ENCODE results near the gene SEBOX.
"Not testable (repeated sequence)": the region's sequence is repeated elsewhere in the genome, so short reads cannot be mapped to it uniquely, and the experiment has no call there.

The SEBOX gene

DNA sequence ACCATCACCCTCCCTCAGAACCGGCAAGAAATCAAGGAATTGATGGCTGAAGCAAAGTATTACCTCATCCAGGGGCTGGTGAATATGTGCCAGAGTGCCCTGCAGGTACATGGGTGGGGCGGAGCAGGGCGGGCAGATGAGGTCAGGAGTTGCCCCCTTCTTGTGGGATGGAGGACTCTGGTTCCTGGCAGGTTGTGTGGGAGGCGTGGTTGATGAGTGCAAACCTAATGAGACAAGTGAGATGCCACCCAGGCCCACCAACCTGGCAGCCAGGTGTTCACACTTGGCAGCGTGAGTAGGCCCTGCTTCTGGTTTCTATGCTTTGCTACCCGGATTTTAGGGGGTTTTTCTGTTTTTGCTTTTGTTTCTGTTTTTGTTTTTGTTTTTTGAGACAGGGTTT is 24.6 kb downstream of the SEBOX start:
- no peak for DNase-seq (ENCODE audit: low read depth in 3 of 3)

DNA sequence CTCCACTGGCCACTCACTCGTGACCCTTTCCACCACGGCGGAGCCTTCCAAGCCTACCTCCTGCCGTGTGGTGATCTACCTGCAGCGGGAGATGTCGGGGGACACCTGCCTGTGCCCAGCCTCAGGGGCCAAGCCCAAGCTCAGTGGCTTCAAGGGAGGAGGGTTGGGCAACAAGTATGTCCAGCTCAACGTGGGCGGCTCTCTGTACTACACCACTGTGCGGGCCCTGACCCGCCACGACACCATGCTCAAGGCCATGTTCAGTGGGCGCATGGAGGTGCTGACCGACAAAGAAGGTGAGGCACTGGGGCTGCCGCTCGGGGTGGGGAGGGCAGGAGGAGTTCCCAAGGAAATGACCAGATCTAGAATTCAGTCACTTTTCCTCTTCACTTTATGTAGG is 25.6 kb downstream of the SEBOX start:
- no peak for DNase-seq (ENCODE audit: low read depth in 3 of 3)

DNA sequence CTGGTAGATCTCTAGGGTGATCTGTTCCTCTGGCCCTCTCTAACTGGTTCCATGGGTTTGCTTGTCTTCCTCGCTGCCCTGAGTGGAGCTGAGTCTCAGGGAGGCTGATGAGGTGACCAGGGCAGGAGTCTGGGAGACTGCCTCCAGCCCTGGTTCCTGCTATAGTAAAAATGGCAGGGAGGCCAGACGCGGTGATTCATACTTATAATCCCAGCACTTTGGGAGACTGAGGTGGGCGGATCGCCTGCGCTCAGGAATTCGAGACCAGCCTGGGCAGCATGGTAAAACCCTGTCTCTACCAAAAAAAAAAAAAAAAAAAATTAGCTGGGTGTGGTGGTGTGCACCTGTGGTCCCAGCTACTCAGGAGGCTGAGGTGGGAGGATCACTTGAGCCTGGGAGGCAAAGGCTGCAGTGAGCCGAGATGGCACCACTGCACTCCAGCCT is 26.2 kb downstream of the SEBOX start:
- not testable (repeated sequence) for DNase-seq (ENCODE audit: low read depth in 3 of 3)

DNA sequence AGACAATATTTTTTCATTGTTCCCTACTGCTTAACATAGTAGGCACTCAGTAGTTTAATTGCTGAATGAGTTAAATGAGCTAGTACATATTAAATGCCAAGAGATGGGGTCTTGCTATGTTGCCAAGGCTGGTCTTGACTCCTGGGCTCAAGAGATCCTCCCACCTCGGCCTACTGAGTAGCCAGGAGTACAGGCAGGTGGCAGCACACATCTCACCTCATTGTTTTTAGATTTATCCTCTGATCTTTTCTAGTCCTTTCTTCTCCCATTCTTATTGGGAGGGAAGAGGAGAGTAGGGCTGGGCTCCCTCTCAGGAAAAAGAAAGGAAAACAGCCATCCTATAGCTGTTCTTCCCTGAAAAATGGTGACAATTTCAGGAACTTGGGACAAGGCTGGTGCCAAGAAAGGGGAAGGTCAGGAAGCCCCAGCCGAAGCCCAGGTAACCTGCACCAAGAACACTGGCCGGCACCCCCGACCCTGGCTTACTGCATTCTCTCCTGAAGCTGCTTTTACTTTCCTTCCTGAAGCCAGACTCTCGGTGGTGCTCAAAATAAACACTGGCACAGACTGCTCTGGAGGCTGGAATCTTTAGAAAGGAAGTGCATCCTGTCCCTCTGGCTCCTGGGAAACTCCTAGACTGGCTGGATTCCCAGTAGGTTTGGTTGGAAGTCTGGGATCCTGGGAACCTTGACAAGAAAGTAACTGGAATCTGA is 26.8 kb downstream of the SEBOX start:
- DNase-seq (ENCODE audit: low read depth in 3 of 3), result no peak

DNA sequence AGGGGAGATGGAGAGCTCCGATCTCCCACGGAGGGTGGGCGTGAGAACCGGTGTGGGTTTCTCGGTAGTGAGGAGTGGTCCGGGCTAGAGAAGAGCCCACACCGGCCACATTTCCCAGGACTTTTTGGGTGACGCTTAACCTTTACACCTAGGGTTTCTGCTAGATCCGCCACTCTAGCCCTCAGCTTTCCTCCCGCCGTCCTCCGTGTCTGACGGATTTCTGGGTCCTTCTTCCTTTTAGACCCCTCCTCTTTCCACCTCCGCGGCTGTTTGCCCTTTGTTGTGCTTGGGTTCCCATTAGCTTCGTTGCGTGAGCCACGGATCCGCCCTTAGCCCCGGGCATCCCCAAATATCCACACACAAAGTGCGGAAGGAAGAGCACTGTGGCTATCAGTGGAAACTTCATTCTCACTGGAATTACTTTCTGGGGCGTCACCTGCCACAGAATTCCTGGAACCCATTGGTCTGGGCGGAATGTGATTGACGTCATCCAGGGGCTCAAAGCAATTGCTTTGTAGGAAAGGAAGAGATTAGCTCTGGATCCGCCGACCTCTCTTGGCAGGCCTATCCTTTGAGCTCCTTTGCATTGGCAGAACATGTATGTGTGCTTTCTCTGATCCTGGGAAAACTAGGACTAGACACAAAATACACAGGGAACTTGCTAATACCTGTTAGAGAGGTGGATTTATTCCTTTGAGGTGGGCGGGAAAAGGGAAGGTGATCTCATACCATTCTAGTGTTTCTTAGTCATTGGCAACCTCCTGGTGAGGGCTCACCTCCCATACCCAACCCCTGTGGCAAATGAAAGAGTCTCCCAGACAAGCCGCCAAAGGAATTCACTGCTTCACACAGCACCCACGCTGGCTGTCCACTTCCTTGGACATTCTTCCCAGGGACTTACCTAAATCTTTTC is 28.8 kb downstream of the SEBOX start:
- peak in 1 of 3 donors; percentile 14 for DNase-seq (ENCODE audit: low read depth in 3 of 3)

DNA sequence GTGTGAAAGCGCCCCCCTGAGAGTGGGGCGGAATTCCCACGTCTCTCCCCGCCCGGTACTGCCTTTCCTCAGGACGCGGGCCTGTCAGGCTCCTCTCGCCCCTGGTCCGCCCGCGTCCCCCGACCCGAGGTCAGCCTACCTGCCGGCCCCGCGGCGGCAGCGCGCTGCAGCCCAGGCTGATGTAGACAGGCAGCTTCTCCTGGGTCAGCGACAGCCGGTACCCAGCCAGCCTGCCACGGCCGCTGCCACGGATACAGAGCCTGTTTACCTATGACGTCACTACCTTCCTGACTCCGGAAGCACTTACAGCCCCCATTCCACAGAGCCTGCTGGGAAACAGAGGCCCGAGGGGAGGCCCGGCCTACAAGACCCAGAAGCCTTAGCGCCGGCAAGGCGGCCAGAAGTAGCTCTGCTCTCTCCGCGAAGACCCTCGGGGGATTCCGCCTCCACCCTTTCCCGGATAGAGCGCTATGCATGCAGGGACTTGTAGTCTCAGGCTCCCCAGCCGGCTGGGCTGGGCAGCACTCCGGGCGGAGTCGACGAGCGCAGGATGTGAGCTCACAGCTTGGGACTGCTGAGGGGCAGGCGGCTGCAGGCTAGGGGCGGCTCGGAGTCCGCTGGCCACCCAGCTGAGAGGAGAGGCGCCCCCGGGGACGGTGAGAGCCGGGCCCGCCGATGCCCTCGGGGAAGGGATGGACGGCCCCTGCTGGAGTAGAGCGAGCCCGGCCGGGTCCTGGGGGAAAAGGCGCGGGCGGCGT is 29.6 kb downstream of the SEBOX start, which contains the start of the genes IFT20 and TNFAIP1:
Gene IFT20, minus strand, starts transcription at position 272 of the 758 bp plus-strand sequence. CDS start 3,487 bp downstream, outside the sequence.
Gene TNFAIP1, plus strand, starts transcription at position 561 of the 758 bp plus-strand sequence. CDS start 3,761 bp downstream, outside the sequence.
- DNase-seq (ENCODE audit: low read depth in 3 of 3), result peak; percentile 92 to 99 (median 95)

DNA sequence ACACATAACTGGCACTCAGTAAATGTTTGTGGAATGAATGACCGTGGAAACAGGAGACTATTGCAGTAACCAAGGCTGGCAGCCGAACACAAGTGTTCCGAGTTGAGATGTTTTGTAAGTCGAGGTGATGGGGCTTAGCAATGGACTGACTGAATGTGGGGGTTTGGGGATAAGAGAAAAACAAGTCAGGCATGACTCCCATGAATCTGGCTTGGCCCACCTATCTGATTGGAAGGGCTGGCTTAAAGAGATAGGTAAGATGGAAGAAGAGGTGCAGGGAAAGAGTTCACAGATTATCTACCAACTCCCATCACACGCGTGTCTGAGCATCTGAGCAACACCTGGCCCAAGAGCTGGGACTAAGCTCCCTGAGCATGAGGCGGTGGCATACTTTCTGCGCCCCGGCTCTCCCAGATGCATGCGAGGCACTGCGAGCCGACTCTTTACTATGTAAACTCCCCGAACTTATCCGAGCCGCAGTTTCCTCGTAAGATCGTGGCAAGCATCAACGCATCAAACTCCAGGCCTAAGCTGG is 30.3 kb downstream of the SEBOX start:
- no peak for DNase-seq (ENCODE audit: low read depth in 3 of 3)

DNA sequence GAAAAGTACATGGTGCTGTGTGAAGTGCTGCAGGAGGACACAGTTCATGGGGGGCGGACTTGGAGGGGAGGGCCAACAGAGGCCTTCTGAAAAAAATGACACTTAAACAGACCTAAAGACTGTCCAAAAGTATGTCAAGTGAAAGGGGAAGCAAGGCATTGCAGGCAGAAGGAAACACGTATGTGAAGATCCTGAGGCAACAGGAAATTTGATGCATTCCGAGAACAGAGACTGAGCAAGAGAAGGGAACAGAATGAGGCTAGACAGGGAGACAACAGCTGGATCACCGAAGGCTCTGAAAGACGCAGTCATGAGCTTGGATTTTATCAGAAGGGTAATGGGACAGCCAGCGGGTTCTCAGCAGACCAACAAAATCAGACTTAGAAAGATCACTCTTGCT is 30.8 kb downstream of the SEBOX start:
- no peak for DNase-seq (ENCODE audit: low read depth in 3 of 3)

DNA sequence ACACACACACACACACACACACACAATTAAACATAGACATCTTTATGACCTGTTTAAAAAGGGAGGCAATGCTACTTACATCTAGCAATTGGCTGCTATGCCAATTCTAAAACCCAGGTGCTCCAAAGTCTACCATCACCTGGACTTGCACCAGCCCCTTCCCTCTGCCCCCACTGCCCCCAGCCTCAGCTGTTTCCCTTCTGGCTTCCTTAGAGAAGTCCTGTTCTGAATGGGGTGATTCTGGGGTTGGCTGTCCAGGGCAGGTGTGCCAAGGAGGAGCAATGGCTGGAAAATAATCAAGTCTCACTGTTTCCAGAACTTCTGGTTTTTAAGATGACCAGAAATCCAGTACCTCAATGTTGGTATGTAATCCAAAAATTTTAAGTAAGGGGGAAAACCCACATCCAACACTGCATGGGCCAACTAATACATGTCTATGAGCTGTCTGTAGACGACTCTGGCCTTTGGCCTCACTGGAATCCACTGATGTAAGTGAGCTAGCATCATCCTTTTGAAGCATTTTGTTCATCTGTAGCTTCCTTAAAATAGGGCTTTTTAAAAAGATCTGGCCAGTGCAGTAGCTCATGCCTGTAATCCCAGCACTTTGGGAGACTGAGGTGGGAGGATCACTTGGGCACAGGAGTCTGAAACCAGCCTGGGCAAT is 31.8 kb downstream of the SEBOX start:
- DNase-seq (ENCODE audit: low read depth in 3 of 3), result no peak

DNA sequence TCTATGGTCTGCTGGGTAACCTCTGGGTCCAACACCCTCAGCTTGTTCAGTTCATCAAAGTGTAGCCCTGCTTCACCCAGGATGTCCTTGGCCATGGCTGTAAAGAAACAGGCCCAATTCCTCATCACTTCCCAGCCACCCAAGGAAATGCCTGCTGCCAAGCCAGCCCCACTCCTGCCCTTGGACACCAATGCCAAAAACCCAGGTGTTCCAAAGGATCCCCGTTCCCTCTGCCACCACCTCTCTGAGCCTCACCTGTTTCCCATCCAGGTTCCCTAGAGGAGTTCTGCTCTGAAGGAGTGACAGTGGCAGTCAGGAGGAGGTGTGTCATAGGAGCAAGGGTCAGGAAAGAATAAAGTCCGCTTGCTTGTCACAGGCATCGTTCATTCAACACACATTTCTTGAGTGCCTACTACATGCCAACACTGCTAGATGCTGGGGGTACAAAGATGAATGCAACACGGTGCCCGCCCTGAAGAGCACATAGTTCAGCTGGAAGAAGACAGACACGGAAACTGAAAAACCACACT is 33.0 kb downstream of the SEBOX start:
- no peak for DNase-seq (ENCODE audit: low read depth in 3 of 3)

DNA sequence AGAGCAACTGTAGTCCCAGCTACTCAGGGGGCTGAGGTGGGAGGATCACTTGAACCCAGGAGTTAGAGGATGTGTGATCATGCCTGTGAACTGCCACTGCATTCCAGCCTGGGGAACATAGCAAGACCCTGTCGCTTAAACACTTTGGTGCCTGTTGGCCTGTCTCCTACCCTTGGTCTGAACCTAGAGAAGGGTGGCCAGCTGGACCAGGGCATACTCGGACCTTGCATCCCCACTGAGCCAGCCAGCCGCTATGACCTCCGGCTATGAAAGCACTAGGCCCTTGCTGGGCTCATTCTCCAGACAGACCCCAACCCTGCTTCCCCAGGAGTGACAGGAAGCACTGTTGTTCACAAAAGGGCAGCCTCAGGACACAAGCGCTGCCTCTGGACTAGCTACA is 34.3 kb downstream of the SEBOX start:
- DNase-seq (ENCODE audit: low read depth in 3 of 3), result no peak

DNA sequence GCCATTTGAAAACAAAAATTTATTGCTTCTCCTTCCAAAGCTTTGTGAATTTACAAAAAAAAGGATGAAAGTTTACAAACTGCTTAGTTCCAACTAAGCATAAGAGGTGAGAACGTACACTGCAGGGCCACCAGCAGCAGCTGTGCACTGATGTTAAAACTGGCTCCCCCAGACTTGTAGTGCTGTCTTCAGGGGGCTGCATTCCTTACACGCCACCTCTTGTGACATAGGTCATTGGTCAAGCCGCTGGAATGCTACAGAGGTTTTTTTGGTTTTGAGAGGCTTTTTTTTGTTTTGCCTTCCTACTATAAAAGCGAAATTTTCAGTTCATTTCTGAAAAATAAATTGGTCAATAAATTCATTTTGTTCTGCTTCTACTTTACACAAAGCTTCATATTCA is 36.7 kb downstream of the SEBOX start:
- no peak for DNase-seq (ENCODE audit: low read depth in 3 of 3)

DNA sequence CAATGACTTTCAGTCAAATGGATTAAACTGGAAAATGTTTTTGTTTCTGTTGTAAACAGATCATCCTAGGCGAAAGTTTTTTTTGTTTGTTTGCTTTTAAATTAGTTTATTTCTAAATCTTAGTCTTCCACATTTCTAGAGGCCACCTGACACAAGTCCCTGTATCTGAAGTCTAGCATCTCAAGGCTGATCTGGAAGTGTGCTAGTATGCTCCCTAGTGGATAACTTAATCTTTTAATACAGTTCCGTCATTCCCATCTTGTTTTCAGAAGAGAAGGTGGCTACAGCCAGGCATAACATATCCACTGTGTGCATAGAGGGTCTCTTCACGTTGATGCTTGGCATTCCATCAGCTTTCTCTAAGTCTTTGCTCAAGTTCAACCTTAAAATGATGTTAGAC is 37.3 kb downstream of the SEBOX start:
- DNase-seq (ENCODE audit: low read depth in 3 of 3), result no peak

DNA sequence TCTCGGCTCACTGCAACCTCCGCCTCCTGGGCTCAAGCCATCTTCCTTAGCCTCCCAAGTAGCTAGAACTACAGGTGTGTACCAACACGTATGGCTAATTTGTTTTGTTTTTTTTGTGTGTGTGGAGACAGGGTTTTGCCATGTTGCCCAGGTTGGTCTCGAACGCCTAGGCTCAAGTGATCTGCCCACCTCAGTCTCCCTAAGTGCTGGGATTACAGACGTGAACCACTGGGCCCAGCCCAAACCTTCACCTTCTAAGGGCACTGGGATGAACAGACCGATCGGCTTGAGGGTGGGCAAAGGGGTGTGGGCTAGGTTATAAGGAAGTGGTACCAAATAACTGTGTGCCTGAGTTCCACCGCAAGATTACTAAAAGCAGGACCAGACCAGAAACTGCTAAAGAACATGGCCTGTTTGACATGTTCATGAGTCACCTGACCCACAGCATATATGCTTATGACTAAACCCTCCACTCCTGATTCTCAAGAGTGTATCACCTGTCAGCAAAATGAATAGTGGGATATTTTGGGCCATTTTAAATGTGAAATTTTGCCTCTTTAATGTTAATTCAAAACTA is 37.9 kb downstream of the SEBOX start:
- DNase-seq (ENCODE audit: low read depth in 3 of 3), result peak in 1 of 3 donors; percentile 16

DNA sequence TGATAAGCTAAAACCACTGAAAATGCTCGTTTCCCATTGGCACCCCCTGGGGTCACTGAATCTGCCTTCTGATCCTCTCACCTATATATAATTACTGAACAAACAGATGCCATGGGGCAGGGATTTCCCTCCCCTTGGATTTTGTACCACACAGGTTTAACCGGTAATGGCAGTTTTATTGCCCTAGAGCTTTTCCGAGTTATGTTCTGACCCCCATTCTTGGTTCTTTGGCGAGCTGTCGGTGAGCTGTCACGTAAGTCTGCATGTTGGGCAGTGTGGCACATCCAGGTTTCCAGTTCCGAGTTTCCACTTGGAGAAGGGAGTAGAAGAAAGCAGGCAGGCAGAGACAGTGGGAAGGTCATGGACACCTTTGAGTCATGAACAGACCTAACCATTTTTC is 38.9 kb downstream of the SEBOX start:
- DNase-seq (ENCODE audit: low read depth in 3 of 3), result no peak

DNA sequence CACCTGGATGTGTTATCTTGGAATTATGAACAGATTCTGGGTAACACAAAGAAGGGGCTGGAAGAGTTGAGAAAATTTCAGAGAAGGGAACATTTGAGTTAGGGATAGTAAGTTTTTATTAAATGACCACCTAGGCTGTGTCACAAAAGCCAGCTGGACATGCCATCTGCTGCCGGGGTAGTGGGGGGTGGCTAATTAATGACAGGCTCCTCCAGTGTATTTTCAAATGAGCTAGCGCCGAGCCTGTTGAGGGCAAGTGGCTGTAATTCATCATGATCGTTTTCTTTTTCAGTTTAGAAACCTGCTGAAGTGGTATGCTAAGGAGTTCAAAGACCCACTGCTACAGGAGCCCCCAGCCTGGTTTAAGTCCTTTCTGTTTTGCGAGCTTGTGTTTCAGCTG is 39.8 kb downstream of the SEBOX start:
- no peak for DNase-seq (ENCODE audit: low read depth in 3 of 3)

DNA sequence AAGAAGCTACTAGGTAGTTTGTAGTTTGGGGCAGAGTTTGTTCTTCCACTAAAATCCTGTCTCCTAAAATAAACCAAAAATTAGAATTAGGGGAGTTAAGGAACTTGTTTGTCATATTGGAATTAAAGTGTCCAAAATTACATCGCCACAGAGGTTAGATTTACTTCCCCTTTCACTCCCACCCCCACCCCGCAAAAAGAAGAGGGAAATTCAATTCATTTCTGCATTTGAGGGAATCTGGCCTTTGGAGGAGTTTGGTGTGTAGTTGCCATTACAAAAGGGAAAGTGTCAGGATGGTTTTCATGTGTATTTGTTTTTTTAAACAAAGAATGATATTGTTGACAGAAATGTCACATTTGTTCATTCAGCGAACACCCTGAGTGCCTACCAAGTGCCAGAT is 40.2 kb downstream of the SEBOX start:
- no peak for DNase-seq (ENCODE audit: low read depth in 3 of 3)

DNA sequence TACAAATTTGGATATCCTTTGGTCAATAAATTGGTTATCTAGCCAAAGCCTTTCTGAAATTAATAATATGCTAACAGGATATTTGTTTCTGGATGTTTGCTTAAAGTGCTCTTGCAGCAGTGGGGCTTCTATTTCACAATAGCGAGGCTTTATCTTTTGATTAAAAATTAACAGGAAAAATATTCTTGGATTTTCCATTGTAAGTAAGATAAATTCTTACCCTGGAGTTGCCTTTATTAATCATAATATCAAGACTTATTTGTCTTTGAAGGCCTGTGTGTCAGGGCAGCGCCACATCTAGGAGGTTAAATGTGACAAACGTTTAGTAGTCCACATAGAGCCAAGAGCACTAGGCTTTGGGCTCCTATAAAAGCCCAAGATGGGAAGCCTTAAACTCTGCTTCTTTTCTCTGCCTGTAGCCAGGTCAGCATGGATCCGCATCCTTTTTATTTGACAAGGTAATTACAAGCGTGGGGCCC is 40.7 kb downstream of the SEBOX start:
- DNase-seq (ENCODE audit: low read depth in 3 of 3), result no peak

DNA sequence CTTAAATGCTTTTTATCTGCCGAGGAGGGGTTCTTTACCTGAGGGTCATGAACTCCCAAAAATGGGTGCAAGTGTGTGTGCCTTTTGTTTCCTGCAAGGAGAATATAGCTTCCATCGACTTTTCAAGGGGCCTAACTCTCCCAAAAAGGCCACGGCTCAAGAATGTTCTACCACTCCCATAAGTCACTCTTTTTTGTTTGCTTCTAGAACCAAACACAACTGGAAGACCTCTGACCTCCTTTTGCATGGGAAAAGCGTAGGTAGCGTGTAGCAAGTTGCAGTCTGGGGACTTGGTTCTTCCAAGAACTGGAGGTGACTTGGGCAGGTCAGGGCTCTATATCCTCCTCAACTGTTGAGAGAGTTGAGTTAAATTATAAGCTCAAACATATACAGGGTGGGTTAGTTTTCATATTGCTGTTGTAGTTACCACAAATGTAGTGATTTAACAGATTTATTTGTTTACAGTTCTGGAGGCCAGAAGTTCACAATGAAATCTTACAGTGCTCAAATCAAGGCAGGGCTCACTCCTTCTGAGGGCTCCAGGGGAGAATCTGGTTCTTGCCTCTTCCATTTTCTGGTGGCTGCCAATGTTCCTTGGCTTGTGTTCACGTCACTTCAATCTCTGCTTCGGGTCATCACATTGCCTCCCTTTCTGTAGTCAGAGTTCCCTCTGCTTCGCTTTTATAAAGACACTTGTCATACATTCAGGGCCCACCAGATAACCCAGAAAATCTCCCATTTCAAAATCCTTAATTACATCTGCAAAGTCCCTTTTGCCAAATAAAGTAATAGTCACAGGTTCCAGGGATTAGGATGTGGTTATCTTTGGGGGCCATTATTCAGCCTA is 44.6 kb downstream of the SEBOX start:
- DNase-seq (ENCODE audit: low read depth in 3 of 3), result no peak

DNA sequence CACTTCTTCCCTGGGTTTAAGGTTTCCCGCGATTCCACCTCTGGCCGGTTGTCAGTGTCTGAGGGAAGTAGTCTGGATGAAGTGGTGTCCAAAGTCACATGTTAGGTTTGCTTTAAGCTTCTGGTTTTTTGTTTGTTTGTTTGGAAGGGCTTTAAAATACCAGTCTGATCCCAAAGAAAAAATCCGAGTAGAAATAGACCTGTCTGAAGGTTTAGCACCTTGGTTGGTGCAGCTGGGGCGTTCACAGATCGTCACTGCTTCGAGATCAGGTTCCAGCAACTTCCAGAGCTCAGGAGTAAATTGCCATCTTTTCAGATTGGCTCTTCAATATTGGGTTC is 45.4 kb downstream of the SEBOX start:
- DNase-seq (ENCODE audit: low read depth in 3 of 3), result no peak

Measured in stimulated activated CD4-positive, alpha-beta T cell treated with anti-CD3 and anti-CD28 coated beads, TNF-alpha, amount 100 ng/mL, for 48 hours (primary cell).